ENCODE measurements around the gene CDK17.

Gene CDK17

DNA sequence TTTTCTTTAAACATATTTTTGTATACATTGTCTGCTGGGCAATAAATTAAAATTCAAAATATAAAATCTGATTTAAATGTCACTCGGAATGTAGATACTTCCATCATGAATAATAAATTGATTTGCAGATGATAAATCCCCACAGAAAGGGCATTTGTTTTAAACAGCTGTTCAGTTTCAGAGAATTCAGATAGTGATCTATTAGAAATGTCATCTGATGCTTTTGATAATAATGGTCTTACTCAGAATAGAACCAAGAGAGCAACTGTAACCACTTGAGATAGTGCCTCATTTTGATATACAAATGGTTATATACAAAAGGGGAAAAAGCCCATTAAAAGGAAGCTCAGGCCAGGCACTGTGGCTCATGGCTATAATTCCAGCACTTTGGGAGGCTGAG is 43.4 kb downstream of the CDK17 start:
- TF ChIP-seq, protein P1, sequence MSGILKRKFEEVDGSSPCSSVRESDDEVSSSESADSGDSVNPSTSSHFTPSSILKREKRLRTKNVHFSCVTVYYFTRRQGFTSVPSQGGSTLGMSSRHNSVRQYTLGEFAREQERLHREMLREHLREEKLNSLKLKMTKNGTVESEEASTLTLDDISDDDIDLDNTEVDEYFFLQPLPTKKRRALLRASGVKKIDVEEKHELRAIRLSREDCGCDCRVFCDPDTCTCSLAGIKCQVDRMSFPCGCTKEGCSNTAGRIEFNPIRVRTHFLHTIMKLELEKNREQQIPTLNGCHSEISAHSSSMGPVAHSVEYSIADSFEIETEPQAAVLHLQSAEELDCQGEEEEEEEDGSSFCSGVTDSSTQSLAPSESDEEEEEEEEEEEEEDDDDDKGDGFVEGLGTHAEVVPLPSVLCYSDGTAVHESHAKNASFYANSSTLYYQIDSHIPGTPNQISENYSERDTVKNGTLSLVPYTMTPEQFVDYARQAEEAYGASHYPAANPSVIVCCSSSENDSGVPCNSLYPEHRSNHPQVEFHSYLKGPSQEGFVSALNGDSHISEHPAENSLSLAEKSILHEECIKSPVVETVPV (CRISPR knock-in tag; IDR thresholded peaks at IDR 0.05) = no peak
- TF ChIP-seq, protein P2, sequence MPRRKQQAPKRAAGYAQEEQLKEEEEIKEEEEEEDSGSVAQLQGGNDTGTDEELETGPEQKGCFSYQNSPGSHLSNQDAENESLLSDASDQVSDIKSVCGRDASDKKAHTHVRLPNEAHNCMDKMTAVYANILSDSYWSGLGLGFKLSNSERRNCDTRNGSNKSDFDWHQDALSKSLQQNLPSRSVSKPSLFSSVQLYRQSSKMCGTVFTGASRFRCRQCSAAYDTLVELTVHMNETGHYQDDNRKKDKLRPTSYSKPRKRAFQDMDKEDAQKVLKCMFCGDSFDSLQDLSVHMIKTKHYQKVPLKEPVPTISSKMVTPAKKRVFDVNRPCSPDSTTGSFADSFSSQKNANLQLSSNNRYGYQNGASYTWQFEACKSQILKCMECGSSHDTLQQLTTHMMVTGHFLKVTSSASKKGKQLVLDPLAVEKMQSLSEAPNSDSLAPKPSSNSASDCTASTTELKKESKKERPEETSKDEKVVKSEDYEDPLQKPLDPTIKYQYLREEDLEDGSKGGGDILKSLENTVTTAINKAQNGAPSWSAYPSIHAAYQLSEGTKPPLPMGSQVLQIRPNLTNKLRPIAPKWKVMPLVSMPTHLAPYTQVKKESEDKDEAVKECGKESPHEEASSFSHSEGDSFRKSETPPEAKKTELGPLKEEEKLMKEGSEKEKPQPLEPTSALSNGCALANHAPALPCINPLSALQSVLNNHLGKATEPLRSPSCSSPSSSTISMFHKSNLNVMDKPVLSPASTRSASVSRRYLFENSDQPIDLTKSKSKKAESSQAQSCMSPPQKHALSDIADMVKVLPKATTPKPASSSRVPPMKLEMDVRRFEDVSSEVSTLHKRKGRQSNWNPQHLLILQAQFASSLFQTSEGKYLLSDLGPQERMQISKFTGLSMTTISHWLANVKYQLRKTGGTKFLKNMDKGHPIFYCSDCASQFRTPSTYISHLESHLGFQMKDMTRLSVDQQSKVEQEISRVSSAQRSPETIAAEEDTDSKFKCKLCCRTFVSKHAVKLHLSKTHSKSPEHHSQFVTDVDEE (CRISPR knock-in tag; IDR thresholded peaks at IDR 0.05) = no peak
- no peak for TF ChIP-seq PPARA (CRISPR knock-in tag; IDR thresholded peaks at IDR 0.05; ENCODE audit: borderline replicate concordance)
- no peak for ATAC-seq

DNA sequence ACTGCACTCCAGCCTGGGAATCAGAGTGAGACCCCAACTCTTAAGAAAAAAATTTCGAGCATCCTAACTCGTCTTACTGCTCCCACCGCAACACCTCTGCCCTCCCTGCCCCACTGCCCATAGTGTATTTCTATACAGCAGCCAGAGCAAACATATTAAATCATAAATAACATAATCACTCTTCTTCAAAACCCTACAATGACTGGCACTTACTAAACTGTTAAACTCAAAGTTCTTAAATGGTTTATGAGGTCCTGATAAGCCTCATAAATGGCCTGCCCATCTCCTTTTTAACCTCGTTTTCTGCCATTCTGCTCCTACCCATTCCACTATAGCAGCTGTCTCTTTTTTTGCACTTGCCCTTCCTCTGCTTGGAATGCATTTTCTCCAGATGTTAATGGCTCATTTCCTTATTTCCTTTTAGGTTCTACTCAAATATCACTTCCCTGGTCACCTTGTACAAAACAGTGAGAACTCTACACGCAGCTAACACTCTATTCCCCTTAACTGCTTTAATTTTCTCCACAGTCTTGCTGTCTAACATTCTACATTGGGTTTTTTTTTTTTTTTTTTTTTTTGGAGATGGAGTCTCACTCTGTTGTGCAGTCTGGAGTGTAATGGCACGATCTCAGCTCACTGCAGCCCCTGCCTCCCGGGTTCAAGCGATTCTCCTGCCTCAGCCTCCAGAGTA is 45.2 kb downstream of the CDK17 start:
- no peak for ATAC-seq
- TF ChIP-seq BACH2 (CRISPR knock-in tag; IDR thresholded peaks at IDR 0.05; ENCODE audit: borderline replicate concordance) (no peak), TCF4 (CRISPR knock-in tag; IDR thresholded peaks at IDR 0.05; ENCODE audit: borderline replicate concordance) (no peak), ZNF565 (CRISPR knock-in tag; conservative IDR thresholded peaks at IDR 0.05; ENCODE audit: low read depth) (no peak), ESRRG (CRISPR knock-in tag; IDR thresholded peaks at IDR 0.05) (no peak), ZNF70 (CRISPR knock-in tag; IDR thresholded peaks at IDR 0.05) (no peak), ZFP30 (CRISPR knock-in tag; IDR thresholded peaks at IDR 0.05) (no peak), PPARA (CRISPR knock-in tag; IDR thresholded peaks at IDR 0.05; ENCODE audit: borderline replicate concordance) (no peak), ARNTL (CRISPR knock-in tag; IDR thresholded peaks at IDR 0.05; ENCODE audit: borderline replicate concordance, low read depth) (no peak), TOX (CRISPR knock-in tag; IDR thresholded peaks at IDR 0.05; ENCODE audit: borderline replicate concordance) (no peak), ZC3H10 (CRISPR knock-in tag; IDR thresholded peaks at IDR 0.05) (no peak)
- TF ChIP-seq, protein P3, sequence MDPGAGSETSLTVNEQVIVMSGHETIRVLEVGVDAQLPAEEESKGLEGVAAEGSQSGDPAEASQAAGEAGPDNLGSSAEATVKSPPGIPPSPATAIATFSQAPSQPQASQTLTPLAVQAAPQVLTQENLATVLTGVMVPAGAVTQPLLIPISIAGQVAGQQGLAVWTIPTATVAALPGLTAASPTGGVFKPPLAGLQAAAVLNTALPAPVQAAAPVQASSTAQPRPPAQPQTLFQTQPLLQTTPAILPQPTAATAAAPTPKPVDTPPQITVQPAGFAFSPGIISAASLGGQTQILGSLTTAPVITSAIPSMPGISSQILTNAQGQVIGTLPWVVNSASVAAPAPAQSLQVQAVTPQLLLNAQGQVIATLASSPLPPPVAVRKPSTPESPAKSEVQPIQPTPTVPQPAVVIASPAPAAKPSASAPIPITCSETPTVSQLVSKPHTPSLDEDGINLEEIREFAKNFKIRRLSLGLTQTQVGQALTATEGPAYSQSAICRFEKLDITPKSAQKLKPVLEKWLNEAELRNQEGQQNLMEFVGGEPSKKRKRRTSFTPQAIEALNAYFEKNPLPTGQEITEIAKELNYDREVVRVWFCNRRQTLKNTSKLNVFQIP (CRISPR knock-in tag; IDR thresholded peaks at IDR 0.05; ENCODE audit: borderline replicate concordance, low read depth) = no peak
- TF ChIP-seq, protein P4, sequence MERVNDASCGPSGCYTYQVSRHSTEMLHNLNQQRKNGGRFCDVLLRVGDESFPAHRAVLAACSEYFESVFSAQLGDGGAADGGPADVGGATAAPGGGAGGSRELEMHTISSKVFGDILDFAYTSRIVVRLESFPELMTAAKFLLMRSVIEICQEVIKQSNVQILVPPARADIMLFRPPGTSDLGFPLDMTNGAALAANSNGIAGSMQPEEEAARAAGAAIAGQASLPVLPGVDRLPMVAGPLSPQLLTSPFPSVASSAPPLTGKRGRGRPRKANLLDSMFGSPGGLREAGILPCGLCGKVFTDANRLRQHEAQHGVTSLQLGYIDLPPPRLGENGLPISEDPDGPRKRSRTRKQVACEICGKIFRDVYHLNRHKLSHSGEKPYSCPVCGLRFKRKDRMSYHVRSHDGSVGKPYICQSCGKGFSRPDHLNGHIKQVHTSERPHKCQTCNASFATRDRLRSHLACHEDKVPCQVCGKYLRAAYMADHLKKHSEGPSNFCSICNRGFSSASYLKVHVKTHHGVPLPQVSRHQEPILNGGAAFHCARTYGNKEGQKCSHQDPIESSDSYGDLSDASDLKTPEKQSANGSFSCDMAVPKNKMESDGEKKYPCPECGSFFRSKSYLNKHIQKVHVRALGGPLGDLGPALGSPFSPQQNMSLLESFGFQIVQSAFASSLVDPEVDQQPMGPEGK (CRISPR knock-in tag; IDR thresholded peaks at IDR 0.05; ENCODE audit: borderline replicate concordance) = no peak
- TF ChIP-seq, protein P5, sequence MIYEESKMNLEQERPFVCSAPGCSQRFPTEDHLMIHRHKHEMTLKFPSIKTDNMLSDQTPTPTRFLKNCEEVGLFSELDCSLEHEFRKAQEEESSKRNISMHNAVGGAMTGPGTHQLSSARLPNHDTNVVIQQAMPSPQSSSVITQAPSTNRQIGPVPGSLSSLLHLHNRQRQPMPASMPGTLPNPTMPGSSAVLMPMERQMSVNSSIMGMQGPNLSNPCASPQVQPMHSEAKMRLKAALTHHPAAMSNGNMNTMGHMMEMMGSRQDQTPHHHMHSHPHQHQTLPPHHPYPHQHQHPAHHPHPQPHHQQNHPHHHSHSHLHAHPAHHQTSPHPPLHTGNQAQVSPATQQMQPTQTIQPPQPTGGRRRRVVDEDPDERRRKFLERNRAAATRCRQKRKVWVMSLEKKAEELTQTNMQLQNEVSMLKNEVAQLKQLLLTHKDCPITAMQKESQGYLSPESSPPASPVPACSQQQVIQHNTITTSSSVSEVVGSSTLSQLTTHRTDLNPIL (CRISPR knock-in tag; IDR thresholded peaks at IDR 0.05; ENCODE audit: low read depth) = no peak
- TF ChIP-seq, protein P2 (CRISPR knock-in tag; IDR thresholded peaks at IDR 0.05) = no peak

DNA sequence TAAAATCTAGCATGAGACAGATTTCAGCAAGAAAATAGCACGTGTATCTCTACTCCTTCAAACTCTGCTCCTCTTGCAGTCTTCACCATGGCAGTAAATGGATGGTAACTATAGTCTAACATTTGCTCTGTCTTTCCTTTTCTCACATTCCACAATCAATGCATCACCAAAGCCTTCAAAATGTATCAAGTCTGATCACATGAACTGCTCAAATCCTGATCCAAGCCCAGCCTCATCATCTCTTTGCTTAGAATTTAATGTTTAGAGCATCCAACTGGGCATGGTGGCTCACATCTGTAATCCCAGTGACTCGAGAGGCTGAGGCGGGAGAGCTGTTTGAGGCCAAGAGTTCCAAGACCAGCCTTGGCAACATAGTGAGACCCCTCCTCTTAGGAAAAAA is 45.9 kb downstream of the CDK17 start:
- ATAC-seq = peak; percentile 46
- TF ChIP-seq, protein P2 (CRISPR knock-in tag; IDR thresholded peaks at IDR 0.05) = no peak
- TF ChIP-seq ZC3H10 (CRISPR knock-in tag; IDR thresholded peaks at IDR 0.05) (no peak), ISL1 (CRISPR knock-in tag; IDR thresholded peaks at IDR 0.05) (no peak), RARB (CRISPR knock-in tag; IDR thresholded peaks at IDR 0.05) (no peak), ZNF565 (CRISPR knock-in tag; conservative IDR thresholded peaks at IDR 0.05; ENCODE audit: low read depth) (no peak), PPARA (CRISPR knock-in tag; IDR thresholded peaks at IDR 0.05; ENCODE audit: borderline replicate concordance) (no peak), ZFP30 (CRISPR knock-in tag; IDR thresholded peaks at IDR 0.05) (no peak), BACH2 (CRISPR knock-in tag; IDR thresholded peaks at IDR 0.05; ENCODE audit: borderline replicate concordance) (no peak), ESRRG (CRISPR knock-in tag; IDR thresholded peaks at IDR 0.05) (no peak), TCF4 (CRISPR knock-in tag; IDR thresholded peaks at IDR 0.05; ENCODE audit: borderline replicate concordance) (no peak)
- TF ChIP-seq, protein P1 (CRISPR knock-in tag; IDR thresholded peaks at IDR 0.05) = no peak
